Loucy (cell line): ENCODE results near the gene MPP3.

Experiments
- H2AFZ ChIP-seq: fragments of 200-600 bp; sonication (generic); 2 replicates; pipeline ENCODE4 v1.6.0; 2016; ENCODE audit warnings: antibody characterized with exemption, mild to moderate bottlenecking, low read length, moderate library complexity
- H3F3A ChIP-seq: fragments of 200-600 bp; 2 replicates; pipeline ENCODE4 v1.6.0; 2016; ENCODE audit warnings: antibody characterized with exemption, low read depth, mild to moderate bottlenecking
- H3K27me3 ChIP-seq: fragments of 200-600 bp; sonication (generic); 2 replicates; pipeline ENCODE4 v1.6.1; 2014; ENCODE audit warnings: low read length, mild to moderate bottlenecking; ENCODE audit not compliant: insufficient read depth, poor library complexity, severe bottlenecking
- H3K36me3 ChIP-seq: fragments of 200-600 bp; sonication (generic); 2 replicates; pipeline ENCODE4 v1.6.1; 2016; ENCODE audit warnings: low read length; ENCODE audit not compliant: insufficient read depth
- H3K4me1 ChIP-seq: fragments of 200-600 bp; sonication (generic); 2 replicates; pipeline ENCODE4 v1.5.1; 2014; ENCODE audit warnings: low read length, mild to moderate bottlenecking; ENCODE audit not compliant: insufficient read depth, poor library complexity, severe bottlenecking
- H3K4me2 ChIP-seq: fragments of 200-600 bp; sonication (generic); 2 replicates; pipeline ENCODE4 v1.6.0; 2014; ENCODE audit warnings: antibody characterized with exemption, low read length, low read depth, mild to moderate bottlenecking; ENCODE audit not compliant: poor library complexity, severe bottlenecking
- H3K4me3 ChIP-seq: fragments of 200-600 bp; sonication (generic); 2 replicates; pipeline ENCODE4 v1.5.1; 2014; ENCODE audit warnings: low read length, mild to moderate bottlenecking, mixed read lengths; ENCODE audit not compliant: poor library complexity, severe bottlenecking
- H3K79me2 ChIP-seq: fragments of 200-600 bp; sonication (generic); 2 replicates; pipeline ENCODE4 v1.6.1; 2014; ENCODE audit warnings: low read length; ENCODE audit not compliant: insufficient read depth
- H3K9ac ChIP-seq: fragments of 200-600 bp; sonication (generic); 2 replicates; pipeline ENCODE4 v1.6.0; 2014; ENCODE audit warnings: mild to moderate bottlenecking, low read depth, low read length, moderate library complexity; ENCODE audit not compliant: poor library complexity, severe bottlenecking
- H3K9me2 ChIP-seq: fragments of 200-600 bp; sonication (generic); replicated peaks from 2 replicates; pipeline ENCODE4 v1.6.1; 2016; ENCODE audit warnings: low read depth, low read length, mixed read lengths
- H3K9me3 ChIP-seq: fragments of 200-600 bp; sonication (generic); 2 replicates; pipeline ENCODE4 v1.6.1; 2014; ENCODE audit warnings: mild to moderate bottlenecking, antibody characterized with exemption, low read length, low read depth; ENCODE audit not compliant: insufficient read depth
- H4K20me1 ChIP-seq: fragments of 200-600 bp; sonication (generic); 2 replicates; pipeline ENCODE4 v1.6.0; 2014; ENCODE audit warnings: antibody characterized with exemption, low read length, mild to moderate bottlenecking; ENCODE audit not compliant: insufficient read depth, poor library complexity, severe bottlenecking
- CTCF ChIP-seq: fragments of 200-600 bp; sonication (generic); conservative IDR thresholded peaks from 2 replicates; pipeline ENCODE4 v1.5.1; 2014; ENCODE audit warnings: mild to moderate bottlenecking, antibody characterized with exemption, low read length
- EZH2phosphoT487 ChIP-seq: fragments of 200-600 bp; IDR thresholded peaks from 2 replicates; pipeline ENCODE4 v1.6.1; 2018; ENCODE audit warnings: antibody characterized with exemption, mild to moderate bottlenecking, moderate library complexity, borderline replicate concordance

The MPP3 gene

DNA sequence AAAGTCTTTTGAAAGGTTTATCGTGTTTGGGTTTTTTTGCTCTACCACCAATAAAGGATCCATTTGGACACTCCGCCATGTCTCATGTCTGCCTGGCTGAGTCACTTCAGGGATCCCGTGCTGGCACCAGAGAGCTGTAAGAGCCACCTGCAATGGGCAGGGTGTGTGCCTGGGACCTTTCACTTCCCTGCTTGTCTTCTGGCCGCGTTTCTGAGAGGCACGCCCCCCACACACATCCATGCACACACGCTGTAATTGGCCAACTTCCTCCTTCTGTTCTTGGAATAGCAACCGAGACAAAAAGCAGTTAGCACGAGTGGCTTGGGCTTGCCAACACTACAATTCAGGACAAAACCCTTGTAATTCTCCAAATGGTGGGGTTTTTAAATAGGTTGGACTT is 64.6 kb downstream of the MPP3 start:
- Histone ChIP-seq H3K36me3 (no peaks in the 10 kb centered on the region), H3K9me2 (no peaks in the 10 kb centered on the region), H3K9ac (no peak overlapping the region), H3K4me1 (no peaks in the 10 kb centered on the region), H3F3A (no peaks in the 10 kb centered on the region), H3K4me2 (no peak overlapping the region), H3K79me2 (no peaks in the 10 kb centered on the region), H3K9me3 (no peaks in the 10 kb centered on the region), H2AFZ (no peak overlapping the region), H3K27me3 (no peaks in the 10 kb centered on the region), H3K4me3 (no peak overlapping the region), H4K20me1 (no peaks in the 10 kb centered on the region)
- TF ChIP-seq CTCF (no peak), EZH2phosphoT487 (no peak)

GRCh38 chr17:43767713-43768059 is 65.3 kb downstream of the MPP3 start:
- H3K9me2 ChIP-seq, result no peaks in the 10 kb centered on the region
- no peaks in the 10 kb centered on the region for H4K20me1 ChIP-seq
- H3F3A ChIP-seq, result no peaks in the 10 kb centered on the region
- no peaks in the 10 kb centered on the region for H3K36me3 ChIP-seq
- no peaks in the 10 kb centered on the region for H3K27me3 ChIP-seq
- no peak overlapping the region for H2AFZ ChIP-seq
- H3K9me3 ChIP-seq, result no peaks in the 10 kb centered on the region
- no peak overlapping the region for H3K4me2 ChIP-seq
- no peak for TF ChIP-seq EZH2phosphoT487
- no peak for TF ChIP-seq CTCF
- H3K4me3 ChIP-seq, result no peak overlapping the region
- no peaks in the 10 kb centered on the region for H3K4me1 ChIP-seq
- H3K9ac ChIP-seq, result no peak overlapping the region
- H3K79me2 ChIP-seq, result no peaks in the 10 kb centered on the region

GRCh38 chr17:43767053-43767712 is 65.8 kb downstream of the MPP3 start:
- H3K36me3 ChIP-seq, result no peaks in the 10 kb centered on the region
- no peak overlapping the region for H3K4me2 ChIP-seq
- no peaks in the 10 kb centered on the region for H4K20me1 ChIP-seq
- no peaks in the 10 kb centered on the region for H3K27me3 ChIP-seq
- H3K9ac ChIP-seq, result no peak overlapping the region
- H2AFZ ChIP-seq, result no peak overlapping the region
- H3F3A ChIP-seq, result no peaks in the 10 kb centered on the region
- no peaks in the 10 kb centered on the region for H3K79me2 ChIP-seq
- H3K9me3 ChIP-seq, result no peaks in the 10 kb centered on the region
- no peaks in the 10 kb centered on the region for H3K9me2 ChIP-seq
- no peaks in the 10 kb centered on the region for H3K4me1 ChIP-seq
- H3K4me3 ChIP-seq, result no peak overlapping the region
- TF ChIP-seq CTCF, result no peak
- no peak for TF ChIP-seq EZH2phosphoT487
